Small intestine (tissue), 7 donors: ENCODE results near the gene ERC1. TPM values are rescaled to one million over a fixed set of nuclear protein-coding genes. Genes with fewer than 3 reads are reported as not detected.

Experiments
- DNase-seq, 2 donors: peaks; one replicate each; pipeline versions ENCODE4 v3.0.0 to v3.0.0-alpha.2; 2013
- FAIRE-seq: peaks from 2 replicates; lab custom pipeline; 2012; peaks lifted over from hg19 to GRCh38; lab: Jason Lieb, UNC
- H3K27ac ChIP-seq, 3 donors: one replicate each; pipeline ENCODE4 v1.5.1; 2013; ENCODE audit warnings: low read length in 2 of 3, mild to moderate bottlenecking in 2 of 3, control low read depth in 1 of 3, inconsistent platforms in 1 of 3, low read depth in 1 of 3, moderate library complexity in 1 of 3
- H3K27me3 ChIP-seq, 3 donors: one replicate each; pipeline ENCODE4 v1.6.1; 2013; ENCODE audit warnings: low read length in 3 of 3, inconsistent platforms in 1 of 3; ENCODE audit not compliant: control insufficient read depth in 3 of 3, insufficient read depth in 3 of 3
- H3K36me3 ChIP-seq, 3 donors: one replicate each; pipeline ENCODE4 v1.6.1; 2013; ENCODE audit warnings: low read length in 3 of 3, inconsistent platforms in 1 of 3, low read depth in 1 of 3, mild to moderate bottlenecking in 1 of 3, moderate library complexity in 1 of 3; ENCODE audit not compliant: control insufficient read depth in 3 of 3, insufficient read depth in 2 of 3
- H3K4me1 ChIP-seq, 3 donors: one replicate each; pipeline ENCODE4 v1.6.1; 2013; ENCODE audit warnings: low read length in 2 of 3, inconsistent platforms in 1 of 3, low read depth in 1 of 3, mild to moderate bottlenecking in 1 of 3, moderate library complexity in 1 of 3; ENCODE audit not compliant: control insufficient read depth in 3 of 3, insufficient read depth in 2 of 3
- H3K4me3 ChIP-seq, 3 donors: one replicate each; pipeline ENCODE4 v1.5.1; 2013; ENCODE audit warnings: low read length in 3 of 3, control low read depth in 1 of 3, inconsistent platforms in 1 of 3, low read depth in 1 of 3, mild to moderate bottlenecking in 1 of 3, moderate library complexity in 1 of 3
- H3K9me3 ChIP-seq, 2 donors: one replicate each; pipeline ENCODE4 v1.6.1; 2013; ENCODE audit warnings: low read depth in 1 of 2, low read length in 1 of 2; ENCODE audit not compliant: control insufficient read depth in 2 of 2, insufficient read depth in 1 of 2
- WGBS, 3 donors: extraction: QIAGEN DNeasy Blood & Tissue Kit; methylation state at CpG; one replicate each; pipeline ENCODE4 v1.1.7; 2013; 5-methylcytosine and 5-hydroxymethylcytosine counted together
- polyA plus RNA-seq, 4 donors: library from polyadenylated mRNA; stranded (reverse) in 3 of 4; unstranded in 1 of 4; fragments of 200-250 nt in 3 of 4; fragments of 120-200 nt in 1 of 4; gene quantifications; one replicate each; pipeline versions ENCODE4 v1.2.1 to v1.2.3, GENCODE V29; 2013
- donor health status: healthy with polysubstance abuse.
- donor health status: control.
- donor health status: control.
- donor health status: Bipolar disorder and iron deficiency.
- donor health status: healthy.

The ERC1 gene
- polyA plus RNA-seq, 4 donors: 1.8 to 16.7 (median 6.1) TPM

DNA sequence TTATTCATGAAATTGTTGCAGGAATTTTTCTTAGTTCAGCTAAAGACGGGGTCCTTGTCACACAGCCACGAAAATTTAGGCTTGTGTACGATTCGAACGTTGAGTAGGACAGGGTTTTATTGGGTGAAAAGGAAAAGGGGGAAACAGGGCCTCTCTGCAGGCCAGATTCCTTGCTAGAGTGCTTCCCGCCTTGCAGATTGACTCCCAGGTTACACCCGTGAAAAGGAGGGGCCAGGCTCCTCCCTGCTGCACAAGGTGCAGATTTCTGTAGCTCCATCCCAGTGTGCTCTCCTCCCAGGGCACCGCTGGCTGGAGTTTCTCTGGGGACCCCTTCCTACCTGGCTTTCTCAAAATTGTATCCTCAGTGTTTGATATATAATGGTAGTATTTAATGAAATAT is 221.5 kb downstream of the ERC1 start:
- Histone ChIP-seq H3K27ac (no peak overlapping the region), H3K9me3 (no peaks in the 10 kb centered on the region), H3K27me3 (no peaks in the 10 kb centered on the region), H3K4me3 (no peak overlapping the region), H3K36me3 (no peaks in the 10 kb centered on the region), H3K4me1 (peaks cover 0 to 5% (median 3%) of the 10 kb centered on the region in 3 donors)
- FAIRE-seq: no peak
- DNase-seq: peak; percentile 54 to 56
- WGBS, 3 donors: 21 to 61% (median 37%) methylated on average over 8 of the region's 8 CpGs

DNA sequence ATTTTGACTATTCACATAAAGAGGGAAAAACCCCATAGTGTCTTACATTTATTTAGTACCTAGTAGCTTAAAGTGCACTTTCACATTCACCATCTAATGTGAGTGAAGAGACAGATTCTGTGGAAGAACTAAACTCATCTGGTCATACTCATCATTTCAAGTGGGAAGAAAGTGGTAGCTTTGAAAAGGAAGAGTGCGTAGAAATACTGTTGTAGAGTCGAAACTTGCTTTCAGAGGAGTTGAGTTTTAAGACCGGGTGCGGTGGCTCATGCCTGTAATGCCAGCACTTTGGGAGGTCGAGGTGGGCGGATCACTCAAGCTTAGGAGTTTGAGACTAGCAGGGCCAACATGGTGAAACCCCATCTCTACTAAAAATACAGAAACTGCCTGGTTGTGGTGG is 222.2 kb downstream of the ERC1 start:
- H3K27me3 ChIP-seq: no peaks in the 10 kb centered on the region
- DNase-seq (no peak), FAIRE-seq (no peak)
- H3K9me3 ChIP-seq: no peaks in the 10 kb centered on the region
- WGBS, 3 donors: 86 to 89% (median 89%) methylated on average over 6 of the region's 6 CpGs
- no peak overlapping the region for H3K4me3 ChIP-seq
- H3K27ac ChIP-seq: no peak overlapping the region
- H3K36me3 ChIP-seq: no peaks in the 10 kb centered on the region
- peaks cover 0 to 7% (median 6%) of the 10 kb centered on the region in 3 donors for H3K4me1 ChIP-seq

DNA sequence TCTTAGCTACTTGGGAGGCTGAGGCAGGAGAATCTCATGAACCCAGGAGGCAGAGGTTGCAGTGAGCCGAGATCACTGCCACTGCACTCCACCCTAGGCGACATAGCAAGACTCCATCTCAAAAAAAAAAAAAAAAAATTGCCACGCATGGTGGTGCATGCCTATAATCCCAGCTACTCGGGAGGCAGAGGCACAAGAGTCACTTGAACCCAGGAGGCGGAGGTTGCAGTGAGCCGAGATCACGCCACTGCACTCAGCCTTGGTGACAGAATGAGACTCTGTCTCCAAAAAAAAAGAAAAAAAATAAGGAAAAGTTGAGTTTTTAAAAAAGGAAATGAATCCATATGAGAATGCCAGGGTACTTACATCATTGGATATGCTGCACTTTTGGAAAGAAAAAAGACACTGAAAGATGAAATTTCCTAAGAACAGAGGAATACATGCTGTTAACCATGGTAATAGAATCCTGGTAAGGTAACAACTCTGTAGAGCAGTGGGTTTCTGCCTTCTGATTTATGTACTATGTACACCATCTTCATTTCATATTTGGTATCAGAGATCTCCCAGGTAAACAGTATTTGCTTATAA is 222.7 kb downstream of the ERC1 start:
- no peak overlapping the region for H3K27ac ChIP-seq
- no peaks in the 10 kb centered on the region for H3K9me3 ChIP-seq
- no peak for FAIRE-seq
- no peak for DNase-seq
- no peak overlapping the region for H3K4me3 ChIP-seq
- no peaks in the 10 kb centered on the region for H3K36me3 ChIP-seq
- H3K27me3 ChIP-seq: no peaks in the 10 kb centered on the region
- WGBS, 3 donors: 94 to 96% (median 95%) methylated on average over 7 of the region's 7 CpGs
- H3K4me1 ChIP-seq: peaks cover 0 to 7% (median 6%) of the 10 kb centered on the region in 3 donors

DNA sequence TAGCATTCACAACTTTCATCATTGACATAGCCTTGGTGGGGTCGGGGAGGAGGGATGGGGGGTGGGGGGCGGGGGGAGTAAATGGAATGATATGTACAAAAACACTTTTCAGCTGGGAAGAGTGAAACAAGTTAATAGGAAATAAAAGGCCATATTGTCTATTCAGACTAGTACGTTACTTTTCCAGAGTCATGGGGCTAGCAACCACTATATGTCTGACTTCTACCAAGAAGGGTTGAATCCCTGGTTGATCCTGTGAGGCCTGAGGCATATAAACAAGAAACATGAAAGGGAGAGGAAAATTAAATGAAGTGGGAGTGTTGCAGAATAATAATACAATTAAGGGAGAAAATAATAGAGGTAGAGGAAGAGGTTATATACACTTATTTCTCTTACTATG is 225.5 kb downstream of the ERC1 start:
- FAIRE-seq: no peak
- Histone ChIP-seq H3K27ac (no peak overlapping the region), H3K4me3 (no peak overlapping the region), H3K36me3 (no peaks in the 10 kb centered on the region), H3K27me3 (no peaks in the 10 kb centered on the region), H3K9me3 (no peaks in the 10 kb centered on the region), H3K4me1 (peaks cover 0 to 12% (median 6%) of the 10 kb centered on the region in 3 donors)
- no peak for DNase-seq
- WGBS, 3 donors: 81 to 92% (median 86%) methylated on average over 3 of the region's 3 CpGs

DNA sequence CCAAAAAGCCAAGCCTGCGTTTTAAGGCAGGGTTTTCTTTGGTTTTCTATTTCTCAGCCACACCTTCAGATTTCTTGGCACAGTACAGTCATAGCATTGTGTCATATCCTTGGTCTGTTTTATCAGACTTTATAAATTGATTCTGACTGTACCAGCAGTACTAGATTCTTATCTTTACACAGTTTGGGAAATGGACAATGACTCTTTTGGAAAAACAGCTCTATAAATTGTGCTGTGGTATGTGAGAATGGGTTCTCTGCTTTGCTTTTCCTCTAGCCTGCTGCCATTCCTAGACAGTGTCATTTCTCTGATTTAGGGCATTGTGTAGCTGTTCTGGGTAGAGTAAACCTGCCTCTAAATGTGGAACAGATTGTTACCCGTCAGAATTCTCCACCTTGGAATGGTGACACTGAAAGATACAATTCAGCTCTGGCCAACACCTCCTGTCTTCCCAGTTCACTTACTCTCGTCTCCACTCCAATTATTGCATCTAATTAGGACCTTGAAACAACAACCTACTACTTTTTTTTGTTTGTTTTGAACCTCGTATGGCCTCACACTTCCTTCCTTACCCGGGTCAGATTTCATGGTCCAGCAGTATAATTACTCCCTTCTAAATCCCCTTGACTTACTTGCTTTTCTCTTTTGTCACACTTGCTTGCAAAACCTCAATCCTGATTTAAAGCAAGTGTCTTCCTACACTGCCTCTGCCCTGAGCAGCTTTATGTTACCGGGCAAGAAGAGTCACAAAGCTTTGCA is 226.3 kb downstream of the ERC1 start:
- Histone ChIP-seq H3K27ac (peak overlapping the region in 1 of 3 donors; percentile 57), H3K9me3 (no peaks in the 10 kb centered on the region), H3K36me3 (no peaks in the 10 kb centered on the region), H3K4me3 (no peak overlapping the region), H3K27me3 (no peaks in the 10 kb centered on the region), H3K4me1 (peaks cover 0 to 12% (median 6%) of the 10 kb centered on the region in 3 donors)
- 20 to 36% (median 26%) methylated on average over 6 of the region's 6 CpGs for WGBS, 3 donors
- DNase-seq (peak; percentile 11 to 51), FAIRE-seq (peak; percentile 49)

DNA sequence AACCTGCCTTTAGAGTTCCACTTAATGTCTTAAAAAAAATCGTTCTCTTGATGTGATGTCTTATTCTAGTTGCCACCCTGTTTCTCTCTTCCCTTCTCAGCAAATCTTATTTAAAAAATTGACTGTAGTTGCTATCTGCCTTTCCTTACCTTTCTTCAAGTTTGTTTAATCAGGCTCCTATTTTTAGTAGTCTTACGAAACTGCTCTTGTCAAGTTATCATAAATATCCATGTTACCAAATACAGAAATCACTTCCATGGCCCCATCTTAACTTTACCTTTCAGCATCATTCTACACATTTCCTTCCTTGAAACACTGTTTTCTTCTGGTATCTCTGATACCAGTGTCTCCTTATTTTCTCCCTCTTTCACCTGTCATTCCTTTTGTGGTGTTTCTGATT is 227.3 kb downstream of the ERC1 start:
- H3K27me3 ChIP-seq: no peaks in the 10 kb centered on the region
- no peaks in the 10 kb centered on the region for H3K36me3 ChIP-seq
- WGBS, 3 donors: 77 to 88% (median 86%) methylated on average over 2 of the region's 2 CpGs
- no peak overlapping the region for H3K27ac ChIP-seq
- no peaks in the 10 kb centered on the region for H3K9me3 ChIP-seq
- peaks cover 0 to 12% (median 6%) of the 10 kb centered on the region in 3 donors for H3K4me1 ChIP-seq
- FAIRE-seq (no peak), DNase-seq (no peak)
- no peak overlapping the region for H3K4me3 ChIP-seq

DNA sequence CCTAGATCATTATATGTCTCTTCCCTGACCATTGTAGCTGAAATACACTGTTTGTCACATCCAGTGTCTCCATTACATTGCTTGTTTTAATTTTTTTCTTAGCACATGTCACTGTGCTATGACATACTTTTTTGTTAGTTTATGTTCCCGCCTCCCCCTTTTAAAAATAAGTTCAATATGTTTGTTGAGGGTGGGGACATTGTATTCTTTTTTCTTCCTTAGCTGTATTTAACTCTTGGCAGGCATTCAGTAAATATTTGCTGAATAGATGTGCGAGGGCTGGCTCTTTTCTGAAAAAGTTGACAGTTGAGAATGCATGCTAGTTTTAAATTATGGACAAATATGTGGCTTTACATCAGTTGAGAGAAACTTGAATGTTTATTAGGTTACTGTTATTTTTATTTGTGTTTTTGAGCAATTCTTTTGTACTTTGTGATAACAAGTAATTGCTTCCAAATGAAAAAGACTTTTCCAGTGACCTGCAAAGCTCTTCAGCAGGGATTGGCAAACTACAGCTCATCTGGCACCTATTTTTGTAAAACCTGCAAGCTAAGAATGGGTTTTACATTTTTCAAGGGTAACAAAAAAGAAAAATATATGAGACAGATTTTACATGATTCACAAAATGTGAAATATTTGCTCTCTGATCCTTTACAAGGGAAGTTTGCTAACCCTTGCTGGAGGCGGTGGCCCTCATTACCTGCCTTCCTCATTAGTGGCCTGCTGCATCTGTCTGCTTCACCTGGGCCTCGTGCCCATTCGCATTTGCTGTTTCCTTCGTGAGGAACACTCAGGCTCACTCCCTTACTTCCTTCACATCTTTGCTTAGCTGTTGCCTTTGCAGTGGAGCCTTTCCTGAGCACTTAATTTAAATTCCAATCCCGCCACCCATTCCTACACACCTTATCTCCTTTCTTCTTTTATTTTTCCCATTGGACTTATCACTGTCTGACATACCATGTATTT is 229.4 kb downstream of the ERC1 start:
- DNase-seq (no peak), FAIRE-seq (no peak)
- 56 to 75% (median 65%) methylated on average over 7 of the region's 7 CpGs for WGBS, 3 donors
- Histone ChIP-seq H3K4me3 (no peak overlapping the region), H3K4me1 (peaks cover 0 to 12% (median 6%) of the 10 kb centered on the region in 3 donors), H3K27ac (no peak overlapping the region), H3K9me3 (no peaks in the 10 kb centered on the region), H3K27me3 (no peaks in the 10 kb centered on the region), H3K36me3 (no peaks in the 10 kb centered on the region)
